ENCODE measurements around the gene PHTF1. TPM values are rescaled to one million over a fixed set of nuclear protein-coding genes. Genes with fewer than 3 reads are reported as not detected.

The PHTF1 gene
- polyA plus RNA-seq, 3 donors: 6.7 to 12.2 (median 11.1) TPM

DNA sequence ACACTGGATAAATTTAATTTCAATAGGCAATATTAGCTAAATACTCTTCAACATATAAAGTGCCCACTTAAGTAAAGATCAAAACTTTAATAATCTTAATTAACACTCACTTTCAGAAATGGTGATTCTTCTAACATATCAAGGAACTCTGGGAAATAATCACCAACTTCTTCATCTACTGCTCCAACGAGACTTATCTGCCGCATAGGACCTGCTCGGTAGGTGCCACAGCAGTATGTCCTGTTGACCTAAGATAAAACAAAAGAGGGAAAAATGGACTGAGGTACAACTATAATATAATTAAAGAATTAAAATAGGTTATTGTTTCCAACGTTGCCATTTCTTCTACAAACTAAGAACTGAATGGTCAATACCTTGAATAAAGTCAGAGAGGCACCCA lies 18.3 kb upstream of the PHTF1 start:
- TF ChIP-seq, protein P1, sequence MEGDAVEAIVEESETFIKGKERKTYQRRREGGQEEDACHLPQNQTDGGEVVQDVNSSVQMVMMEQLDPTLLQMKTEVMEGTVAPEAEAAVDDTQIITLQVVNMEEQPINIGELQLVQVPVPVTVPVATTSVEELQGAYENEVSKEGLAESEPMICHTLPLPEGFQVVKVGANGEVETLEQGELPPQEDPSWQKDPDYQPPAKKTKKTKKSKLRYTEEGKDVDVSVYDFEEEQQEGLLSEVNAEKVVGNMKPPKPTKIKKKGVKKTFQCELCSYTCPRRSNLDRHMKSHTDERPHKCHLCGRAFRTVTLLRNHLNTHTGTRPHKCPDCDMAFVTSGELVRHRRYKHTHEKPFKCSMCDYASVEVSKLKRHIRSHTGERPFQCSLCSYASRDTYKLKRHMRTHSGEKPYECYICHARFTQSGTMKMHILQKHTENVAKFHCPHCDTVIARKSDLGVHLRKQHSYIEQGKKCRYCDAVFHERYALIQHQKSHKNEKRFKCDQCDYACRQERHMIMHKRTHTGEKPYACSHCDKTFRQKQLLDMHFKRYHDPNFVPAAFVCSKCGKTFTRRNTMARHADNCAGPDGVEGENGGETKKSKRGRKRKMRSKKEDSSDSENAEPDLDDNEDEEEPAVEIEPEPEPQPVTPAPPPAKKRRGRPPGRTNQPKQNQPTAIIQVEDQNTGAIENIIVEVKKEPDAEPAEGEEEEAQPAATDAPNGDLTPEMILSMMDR (IDR thresholded peaks at IDR 0.05): no peak
- Histone ChIP-seq H3K9me3 (replicated peaks in 1 of 2; ENCODE audit: control insufficient read depth in 1 of 2, insufficient read depth in 1 of 2, low read length in 2 of 2) (no peaks in the 10 kb centered on the region), H3K79me2 (ENCODE audit: insufficient read depth, low read length) (peaks cover 50% of the 10 kb centered on the region), H3K36me3 (replicated peaks in 1 of 2; ENCODE audit: control insufficient read depth in 1 of 2, insufficient read depth in 2 of 2, low read length in 2 of 2) (peaks cover 23 to 46% of the 10 kb centered on the region in 2 donors), H4K20me1 (ENCODE audit: insufficient read depth, low read length) (peaks cover 40% of the 10 kb centered on the region), H3K4me2 (replicated peaks; ENCODE audit: extremely low read depth, low read length, poor library complexity, severe bottlenecking) (no peak overlapping the region), H3K27ac (ENCODE audit: low read depth in 1 of 2, low read length in 2 of 2) (no peak overlapping the region), H3K4me3 (replicated peaks in 1 of 3; ENCODE audit: low read depth in 2 of 3, low read length in 3 of 3) (no peak overlapping the region), H3K27me3 (ENCODE audit: control insufficient read depth in 2 of 2, insufficient read depth in 2 of 2, low read length in 2 of 2) (no peaks in the 10 kb centered on the region), H3K9ac (ENCODE audit: insufficient read depth, low read length, poor library complexity, severe bottlenecking) (no peak overlapping the region), H3K4me1 (ENCODE audit: control insufficient read depth in 1 of 2, insufficient read depth in 2 of 2, low read length in 2 of 2) (peaks cover 17 to 28% of the 10 kb centered on the region in 2 donors), H2AFZ (ENCODE audit: insufficient read depth, low read depth, low read length, poor library complexity, severe bottlenecking) (no peak overlapping the region)
- H3K27ac Mint-ChIP-seq: no peak overlapping the region
- H3K4me1 Mint-ChIP-seq: no peaks in the 10 kb centered on the region
- no CpG with 5 or more reads among the region's 4 CpGs for WGBS (ENCODE audit: insufficient coverage)
- DNase-seq: no peak
- no peaks in the 10 kb centered on the region for H3K27me3 Mint-ChIP-seq (ENCODE audit: low read depth in 3 of 3)
- H3K9me3 Mint-ChIP-seq: peaks cover 0 to 1% (median 0%) of the 10 kb centered on the region in 7 donors
- peaks cover 28 to 51% of the 10 kb centered on the region in 2 donors for H3K36me3 Mint-ChIP-seq
- intact Hi-C loops (cut with micrococcal nuclease): no loop called here
- H3K4me3 Mint-ChIP-seq: no peak overlapping the region

DNA sequence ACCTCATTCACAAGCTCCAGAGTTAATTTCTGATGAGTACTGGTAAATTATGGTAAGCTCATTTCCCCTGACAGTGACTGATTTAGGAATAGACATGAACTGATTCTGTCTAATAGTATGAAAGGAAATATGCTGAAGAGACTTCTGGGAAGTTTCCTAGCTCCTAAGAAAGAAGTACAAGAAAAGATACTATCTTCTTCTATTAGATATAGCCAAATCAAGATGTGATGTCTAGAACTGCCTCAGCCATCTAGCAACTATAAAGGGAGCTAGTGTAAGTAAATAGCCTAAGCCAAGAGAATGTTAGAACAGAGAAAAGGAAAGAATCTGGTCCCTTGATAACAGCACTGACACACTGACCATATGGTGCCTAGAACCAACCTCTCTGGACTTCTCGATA lies 10.7 kb upstream of the PHTF1 start:
- H3K27ac Mint-ChIP-seq: peak overlapping the region in 2 of 7 donors; percentile 37 to 50
- Histone ChIP-seq H3K4me1 (ENCODE audit: control insufficient read depth in 1 of 2, insufficient read depth in 2 of 2, low read length in 2 of 2) (peaks cover 3 to 11% of the 10 kb centered on the region in 2 donors), H3K36me3 (replicated peaks in 1 of 2; ENCODE audit: control insufficient read depth in 1 of 2, insufficient read depth in 2 of 2, low read length in 2 of 2) (peaks cover 39 to 67% of the 10 kb centered on the region in 2 donors), H3K4me2 (replicated peaks; ENCODE audit: extremely low read depth, low read length, poor library complexity, severe bottlenecking) (no peak overlapping the region), H3K79me2 (ENCODE audit: insufficient read depth, low read length) (peaks cover 14% of the 10 kb centered on the region), H3K9ac (ENCODE audit: insufficient read depth, low read length, poor library complexity, severe bottlenecking) (no peak overlapping the region), H3K27ac (ENCODE audit: low read depth in 1 of 2, low read length in 2 of 2) (peak overlapping the region in 1 of 2 donors; percentile 80), H2AFZ (ENCODE audit: insufficient read depth, low read depth, low read length, poor library complexity, severe bottlenecking) (no peak overlapping the region), H4K20me1 (ENCODE audit: insufficient read depth, low read length) (no peaks in the 10 kb centered on the region), H3K4me3 (replicated peaks in 1 of 3; ENCODE audit: low read depth in 2 of 3, low read length in 3 of 3) (no peak overlapping the region), H3K27me3 (ENCODE audit: control insufficient read depth in 2 of 2, insufficient read depth in 2 of 2, low read length in 2 of 2) (no peaks in the 10 kb centered on the region), H3K9me3 (replicated peaks in 1 of 2; ENCODE audit: control insufficient read depth in 1 of 2, insufficient read depth in 1 of 2, low read length in 2 of 2) (no peaks in the 10 kb centered on the region)
- H3K36me3 Mint-ChIP-seq: peaks cover 48 to 68% of the 10 kb centered on the region in 2 donors
- H3K4me1 Mint-ChIP-seq: peaks cover 14% of the 10 kb centered on the region
- 88% methylated on average over 1 of the region's 1 CpG for WGBS (ENCODE audit: insufficient coverage)
- TF ChIP-seq, protein P1 (IDR thresholded peaks at IDR 0.05): no peak
- H3K9me3 Mint-ChIP-seq: peaks cover 0 to 1% (median 0%) of the 10 kb centered on the region in 7 donors
- DNase-seq: no peak
- intact Hi-C loops (cut with micrococcal nuclease): no loop called here
- no peaks in the 10 kb centered on the region for H3K27me3 Mint-ChIP-seq (ENCODE audit: low read depth in 3 of 3)
- no peak overlapping the region for H3K4me3 Mint-ChIP-seq

All from CD14-positive monocyte (primary cell).